ENCODE measurements around the gene PTPRK.

Gene PTPRK

DNA sequence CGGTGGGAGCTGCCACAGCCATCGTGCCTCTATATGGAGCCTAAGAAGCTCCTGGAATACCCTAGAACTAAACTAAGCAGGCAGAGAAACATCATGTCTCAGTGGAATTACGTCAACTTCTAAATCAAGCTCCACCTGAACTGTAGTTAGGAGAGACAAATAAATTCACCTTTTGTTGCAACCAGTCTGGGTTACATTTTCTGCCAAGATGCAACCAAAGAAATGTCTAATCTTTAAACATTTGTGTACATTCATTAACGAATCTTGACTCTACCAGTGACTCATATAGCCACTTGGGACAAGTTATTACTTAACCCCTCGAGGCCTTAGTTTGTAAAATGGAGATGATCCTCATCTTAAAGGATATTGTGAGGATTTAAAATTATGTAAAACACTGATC is 8.9 kb downstream of the PTPRK start:
- no peak for ATAC-seq
- TF ChIP-seq ZNF8 (CRISPR knock-in tag; IDR thresholded peaks at IDR 0.05) (no peak), ISL1 (CRISPR knock-in tag; IDR thresholded peaks at IDR 0.05) (no peak), GLIS3 (CRISPR knock-in tag; IDR thresholded peaks at IDR 0.05) (no peak), RARB (CRISPR knock-in tag; IDR thresholded peaks at IDR 0.05) (no peak), SNAI2 (CRISPR knock-in tag; IDR thresholded peaks at IDR 0.05) (no peak), TOX (CRISPR knock-in tag; IDR thresholded peaks at IDR 0.05; ENCODE audit: borderline replicate concordance) (no peak), ZNF565 (CRISPR knock-in tag; conservative IDR thresholded peaks at IDR 0.05; ENCODE audit: low read depth) (no peak), ZC3H10 (CRISPR knock-in tag; IDR thresholded peaks at IDR 0.05) (no peak), TCF4 (CRISPR knock-in tag; IDR thresholded peaks at IDR 0.05; ENCODE audit: borderline replicate concordance) (no peak)

DNA sequence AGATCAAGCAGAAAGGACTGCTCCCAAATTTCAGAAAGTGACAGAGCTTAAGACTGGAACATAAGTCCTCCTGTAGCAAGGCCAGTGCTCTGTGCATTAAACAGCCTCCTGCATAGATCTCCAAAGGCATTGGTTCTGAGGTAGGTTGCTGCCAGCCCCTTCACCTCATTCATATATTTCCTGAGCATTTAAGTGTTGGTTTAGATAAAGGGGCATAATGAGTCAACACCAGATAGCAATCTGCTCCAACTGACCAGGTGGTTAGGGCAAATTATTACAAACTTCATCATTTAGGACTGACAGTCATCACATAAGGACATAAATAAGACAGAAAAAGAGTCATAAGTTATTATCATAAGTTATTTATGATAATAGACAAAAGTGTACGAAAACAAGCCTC is 10.7 kb downstream of the PTPRK start:
- ATAC-seq: no peak
- TF ChIP-seq CSDC2 (CRISPR knock-in tag; IDR thresholded peaks at IDR 0.05) (no peak), ZNF565 (CRISPR knock-in tag; conservative IDR thresholded peaks at IDR 0.05; ENCODE audit: low read depth) (no peak), ESRRG (CRISPR knock-in tag; IDR thresholded peaks at IDR 0.05) (no peak), TOX (CRISPR knock-in tag; IDR thresholded peaks at IDR 0.05; ENCODE audit: borderline replicate concordance) (no peak), ZFP3 (CRISPR knock-in tag; IDR thresholded peaks at IDR 0.05) (no peak), BACH2 (CRISPR knock-in tag; IDR thresholded peaks at IDR 0.05; ENCODE audit: borderline replicate concordance) (no peak), ISL1 (CRISPR knock-in tag; IDR thresholded peaks at IDR 0.05) (no peak), RARB (CRISPR knock-in tag; IDR thresholded peaks at IDR 0.05) (no peak), GLIS3 (CRISPR knock-in tag; IDR thresholded peaks at IDR 0.05) (no peak), PPARA (CRISPR knock-in tag; IDR thresholded peaks at IDR 0.05; ENCODE audit: borderline replicate concordance) (no peak), TCF4 (CRISPR knock-in tag; IDR thresholded peaks at IDR 0.05; ENCODE audit: borderline replicate concordance) (no peak)
- TF ChIP-seq, protein P1, sequence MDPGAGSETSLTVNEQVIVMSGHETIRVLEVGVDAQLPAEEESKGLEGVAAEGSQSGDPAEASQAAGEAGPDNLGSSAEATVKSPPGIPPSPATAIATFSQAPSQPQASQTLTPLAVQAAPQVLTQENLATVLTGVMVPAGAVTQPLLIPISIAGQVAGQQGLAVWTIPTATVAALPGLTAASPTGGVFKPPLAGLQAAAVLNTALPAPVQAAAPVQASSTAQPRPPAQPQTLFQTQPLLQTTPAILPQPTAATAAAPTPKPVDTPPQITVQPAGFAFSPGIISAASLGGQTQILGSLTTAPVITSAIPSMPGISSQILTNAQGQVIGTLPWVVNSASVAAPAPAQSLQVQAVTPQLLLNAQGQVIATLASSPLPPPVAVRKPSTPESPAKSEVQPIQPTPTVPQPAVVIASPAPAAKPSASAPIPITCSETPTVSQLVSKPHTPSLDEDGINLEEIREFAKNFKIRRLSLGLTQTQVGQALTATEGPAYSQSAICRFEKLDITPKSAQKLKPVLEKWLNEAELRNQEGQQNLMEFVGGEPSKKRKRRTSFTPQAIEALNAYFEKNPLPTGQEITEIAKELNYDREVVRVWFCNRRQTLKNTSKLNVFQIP (CRISPR knock-in tag; IDR thresholded peaks at IDR 0.05; ENCODE audit: borderline replicate concordance, low read depth): no peak

DNA sequence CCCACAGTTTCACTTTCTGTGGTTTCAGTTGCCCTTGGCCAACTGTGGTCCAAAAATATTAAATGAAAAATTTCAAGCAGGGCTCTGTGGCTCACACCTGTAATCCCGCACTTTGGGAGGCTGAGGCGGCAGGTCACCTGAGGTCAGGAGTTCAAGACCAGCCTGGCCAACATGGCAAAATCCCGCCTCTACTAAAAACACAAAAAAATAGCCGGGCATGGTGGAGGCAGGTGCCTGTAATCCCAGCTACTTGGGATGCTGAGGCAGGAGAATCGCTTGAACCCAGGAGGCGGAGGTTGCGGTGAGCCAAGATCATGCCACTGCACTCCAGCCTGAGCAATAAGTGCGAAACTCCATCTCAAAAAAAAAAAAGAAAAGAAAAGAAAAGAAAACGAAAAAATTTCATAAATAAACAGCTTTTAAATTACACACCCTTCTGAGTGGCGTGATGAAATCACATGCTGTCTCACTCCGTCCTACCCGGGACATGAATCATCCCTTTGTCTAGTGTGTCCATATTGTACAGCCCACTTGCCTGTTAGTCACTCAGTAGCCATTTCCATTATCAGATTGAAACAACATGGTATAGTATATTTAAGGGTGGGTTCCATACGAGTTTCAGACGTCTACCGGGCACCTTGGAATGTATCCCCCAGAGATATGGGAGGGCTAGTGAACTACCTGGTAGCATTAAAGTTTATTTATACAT is 11.7 kb downstream of the PTPRK start:
- peak; percentile 82 for ATAC-seq
- TF ChIP-seq ISL1 (CRISPR knock-in tag; IDR thresholded peaks at IDR 0.05) (no peak), ZC3H10 (CRISPR knock-in tag; IDR thresholded peaks at IDR 0.05) (no peak), CSDC2 (CRISPR knock-in tag; IDR thresholded peaks at IDR 0.05) (no peak), BACH2 (CRISPR knock-in tag; IDR thresholded peaks at IDR 0.05; ENCODE audit: borderline replicate concordance) (no peak)
- TF ChIP-seq, protein P2, sequence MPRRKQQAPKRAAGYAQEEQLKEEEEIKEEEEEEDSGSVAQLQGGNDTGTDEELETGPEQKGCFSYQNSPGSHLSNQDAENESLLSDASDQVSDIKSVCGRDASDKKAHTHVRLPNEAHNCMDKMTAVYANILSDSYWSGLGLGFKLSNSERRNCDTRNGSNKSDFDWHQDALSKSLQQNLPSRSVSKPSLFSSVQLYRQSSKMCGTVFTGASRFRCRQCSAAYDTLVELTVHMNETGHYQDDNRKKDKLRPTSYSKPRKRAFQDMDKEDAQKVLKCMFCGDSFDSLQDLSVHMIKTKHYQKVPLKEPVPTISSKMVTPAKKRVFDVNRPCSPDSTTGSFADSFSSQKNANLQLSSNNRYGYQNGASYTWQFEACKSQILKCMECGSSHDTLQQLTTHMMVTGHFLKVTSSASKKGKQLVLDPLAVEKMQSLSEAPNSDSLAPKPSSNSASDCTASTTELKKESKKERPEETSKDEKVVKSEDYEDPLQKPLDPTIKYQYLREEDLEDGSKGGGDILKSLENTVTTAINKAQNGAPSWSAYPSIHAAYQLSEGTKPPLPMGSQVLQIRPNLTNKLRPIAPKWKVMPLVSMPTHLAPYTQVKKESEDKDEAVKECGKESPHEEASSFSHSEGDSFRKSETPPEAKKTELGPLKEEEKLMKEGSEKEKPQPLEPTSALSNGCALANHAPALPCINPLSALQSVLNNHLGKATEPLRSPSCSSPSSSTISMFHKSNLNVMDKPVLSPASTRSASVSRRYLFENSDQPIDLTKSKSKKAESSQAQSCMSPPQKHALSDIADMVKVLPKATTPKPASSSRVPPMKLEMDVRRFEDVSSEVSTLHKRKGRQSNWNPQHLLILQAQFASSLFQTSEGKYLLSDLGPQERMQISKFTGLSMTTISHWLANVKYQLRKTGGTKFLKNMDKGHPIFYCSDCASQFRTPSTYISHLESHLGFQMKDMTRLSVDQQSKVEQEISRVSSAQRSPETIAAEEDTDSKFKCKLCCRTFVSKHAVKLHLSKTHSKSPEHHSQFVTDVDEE (CRISPR knock-in tag; IDR thresholded peaks at IDR 0.05): no peak

DNA sequence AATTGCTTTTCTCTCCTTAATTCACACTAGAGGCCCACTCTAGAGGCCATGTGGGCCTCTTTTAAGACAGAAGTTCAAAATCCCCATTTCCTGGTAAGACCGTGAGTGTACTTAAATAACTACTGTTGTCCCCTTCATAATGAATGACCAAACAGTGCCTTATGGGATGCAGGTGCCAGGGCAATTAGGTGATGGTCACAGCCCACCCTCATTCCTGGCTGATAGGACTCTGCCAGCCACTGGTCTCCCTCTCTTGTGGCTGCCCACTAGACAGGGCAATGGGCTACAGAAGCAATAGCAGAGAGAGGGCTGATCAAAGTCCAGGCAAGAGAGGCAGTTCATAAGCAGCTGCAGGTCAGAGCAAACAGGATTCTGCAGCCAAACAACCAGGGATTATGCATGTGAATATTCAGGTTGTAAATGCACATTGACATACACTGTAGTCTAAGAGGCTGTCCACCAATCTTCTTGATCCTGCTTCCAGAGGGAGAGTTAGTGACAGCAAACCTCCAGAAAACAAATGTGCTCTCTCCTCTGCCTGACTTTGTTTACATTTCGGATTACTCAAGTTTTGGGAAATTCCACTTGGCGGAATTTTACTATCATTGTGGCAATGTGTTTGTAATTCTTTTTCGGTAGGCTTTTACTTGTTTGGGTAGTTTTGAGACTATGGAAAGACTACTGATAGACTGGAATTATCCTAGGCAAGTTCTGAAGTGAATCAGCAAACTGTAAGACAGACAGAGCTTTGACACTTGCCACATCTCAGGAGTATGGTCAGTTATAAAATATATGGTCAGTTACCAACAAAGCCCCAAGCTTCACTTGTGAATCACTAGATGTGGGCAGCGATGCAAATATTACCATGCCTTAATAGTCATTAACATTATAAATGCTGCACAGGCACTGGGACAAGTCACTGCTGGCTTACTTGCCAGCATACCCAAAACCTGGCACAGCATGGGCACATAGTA is 12.8 kb downstream of the PTPRK start:
- no peak for TF ChIP-seq ZNF70 (CRISPR knock-in tag; IDR thresholded peaks at IDR 0.05)
- peak; percentile 21; the same call in 2 of the 3 replicates for ATAC-seq

DNA sequence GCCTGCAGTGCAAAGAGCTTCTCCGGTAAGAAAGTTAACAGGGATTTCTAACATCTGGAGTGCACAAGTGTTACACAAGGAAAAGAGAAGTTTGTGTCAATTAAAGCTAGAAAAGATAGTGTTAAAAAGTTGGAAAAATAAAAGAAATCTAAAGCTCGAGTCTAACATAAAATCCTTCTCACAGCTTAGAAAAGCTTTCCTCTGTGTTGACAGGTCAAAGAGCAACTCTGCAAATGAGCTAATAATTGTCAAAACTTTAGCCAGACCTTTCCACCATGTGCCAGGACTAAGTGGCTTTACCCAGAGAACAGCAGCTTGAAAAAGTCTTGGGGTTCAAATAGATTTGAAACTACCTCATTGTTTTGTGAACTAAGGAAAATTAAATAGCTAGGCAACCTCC is 14.8 kb downstream of the PTPRK start:
- TF ChIP-seq CSDC2 (CRISPR knock-in tag; IDR thresholded peaks at IDR 0.05) (no peak), SNAI2 (CRISPR knock-in tag; IDR thresholded peaks at IDR 0.05) (no peak), BACH2 (CRISPR knock-in tag; IDR thresholded peaks at IDR 0.05; ENCODE audit: borderline replicate concordance) (no peak), ZNF70 (CRISPR knock-in tag; IDR thresholded peaks at IDR 0.05) (no peak), ZFP3 (CRISPR knock-in tag; IDR thresholded peaks at IDR 0.05) (no peak), RARB (CRISPR knock-in tag; IDR thresholded peaks at IDR 0.05) (no peak), ZC3H10 (CRISPR knock-in tag; IDR thresholded peaks at IDR 0.05) (no peak)
- TF ChIP-seq, protein P3, sequence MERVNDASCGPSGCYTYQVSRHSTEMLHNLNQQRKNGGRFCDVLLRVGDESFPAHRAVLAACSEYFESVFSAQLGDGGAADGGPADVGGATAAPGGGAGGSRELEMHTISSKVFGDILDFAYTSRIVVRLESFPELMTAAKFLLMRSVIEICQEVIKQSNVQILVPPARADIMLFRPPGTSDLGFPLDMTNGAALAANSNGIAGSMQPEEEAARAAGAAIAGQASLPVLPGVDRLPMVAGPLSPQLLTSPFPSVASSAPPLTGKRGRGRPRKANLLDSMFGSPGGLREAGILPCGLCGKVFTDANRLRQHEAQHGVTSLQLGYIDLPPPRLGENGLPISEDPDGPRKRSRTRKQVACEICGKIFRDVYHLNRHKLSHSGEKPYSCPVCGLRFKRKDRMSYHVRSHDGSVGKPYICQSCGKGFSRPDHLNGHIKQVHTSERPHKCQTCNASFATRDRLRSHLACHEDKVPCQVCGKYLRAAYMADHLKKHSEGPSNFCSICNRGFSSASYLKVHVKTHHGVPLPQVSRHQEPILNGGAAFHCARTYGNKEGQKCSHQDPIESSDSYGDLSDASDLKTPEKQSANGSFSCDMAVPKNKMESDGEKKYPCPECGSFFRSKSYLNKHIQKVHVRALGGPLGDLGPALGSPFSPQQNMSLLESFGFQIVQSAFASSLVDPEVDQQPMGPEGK (CRISPR knock-in tag; IDR thresholded peaks at IDR 0.05; ENCODE audit: borderline replicate concordance): no peak
- TF ChIP-seq, protein P1 (CRISPR knock-in tag; IDR thresholded peaks at IDR 0.05; ENCODE audit: borderline replicate concordance, low read depth): no peak
- TF ChIP-seq, protein P2 (CRISPR knock-in tag; IDR thresholded peaks at IDR 0.05): no peak
- no peak for ATAC-seq

Measured in SK-N-SH treated with all-trans-retinoic acid at 6 μM for 48 hours (cell line).